ENCODE data around the gene ASIC1. TPM values are rescaled to one million over a fixed set of nuclear protein-coding genes. Genes with fewer than 3 reads are reported as not detected.

Gene ASIC1
- total and polyA plus RNA-seq, 4 experiments from 2014 or later, result 0.08 to 0.26 TPM; not detected in 2

- Histone ChIP-seq H3K36me3 (ENCODE audit: insufficient read depth, low read length) (peaks cover 11% of the 10 kb centered on the region), H3K27me3 (ENCODE audit: insufficient read depth, low read length) (no peaks in the 10 kb centered on the region), H3K4me3 (ENCODE audit: low read length in 2 of 2) (peak within 1 kb of the TSS; percentile 98 to 99), H3K9me3 (ENCODE audit: control insufficient read depth in 1 of 2, low read length in 2 of 2) (no peaks in the 10 kb centered on the region), H3K27ac (ENCODE audit: low read depth, low read length) (peak within 1 kb of the TSS; percentile 93), H3K4me1 (ENCODE audit: insufficient read depth, low read length) (peaks cover 43% of the 10 kb centered on the region)
- peak within 1 kb of the TSS; percentile 93 to 100 (median 98) for H3K27ac Mint-ChIP-seq
- H3K4me3 Mint-ChIP-seq, result peak within 1 kb of the TSS; percentile 93 to 100 (median 96)
- H3K4me1 Mint-ChIP-seq, result peaks cover 18 to 50% (median 35%) of the 10 kb centered on the region in 4 donors
- intact Hi-C loops (cut with micrococcal nuclease), result loop anchor here (1.0 to 10.0 kb wide), 8 partner anchors 21 to 1123 kb away; partner anchors contain the start of genes CERS5, DAZAP2, LIMA1 and RACGAP1
- POLR2A ChIA-PET (ENCODE audit: partially characterized antibody), result interaction anchor here (0.6 to 6.2 kb wide), 38 partner anchors 8 to 1107 kb away, joined by 3 to 112 read pairs (median 4); partner anchors contain the start of genes ATF1, CERS5, GPD1 and LIMA1
- H3K9me3 Mint-ChIP-seq, result no peaks in the 10 kb centered on the region
- peak; percentile 98 to 100 (median 100) for DNase-seq
- H3K36me3 Mint-ChIP-seq, result peaks cover 11 to 30% of the 10 kb centered on the region in 2 donors
- CTCF ChIA-PET (ENCODE audit: partially characterized antibody), result interaction anchor here (0.6 to 16.0 kb wide), 37 partner anchors 10 to 1217 kb away, joined by 3 to 316 read pairs (median 5); partner anchors contain the start of genes CERS5, GPD1, LETMD1 and LIMA1
- H3K27me3 Mint-ChIP-seq, result peaks cover 0 to 1% of the 10 kb centered on the region in 2 donors
These were observed 54.5 kb downstream of the ASIC1 start, which contains the start of gene COX14 for GRCh38 chr12:50111693-50112455. Gene COX14 (plus strand): TSS chr12:50112236. CDS start chr12:50120044, 7,808 bp downstream.

- H3K9me3 Mint-ChIP-seq, result no peaks in the 10 kb centered on the region
- Histone ChIP-seq H3K4me3 (ENCODE audit: low read length in 2 of 2) (peak overlapping the region; percentile 98 to 99), H3K36me3 (ENCODE audit: insufficient read depth, low read length) (peaks cover 15% of the 10 kb centered on the region), H3K4me1 (ENCODE audit: insufficient read depth, low read length) (peaks cover 49% of the 10 kb centered on the region), H3K27ac (ENCODE audit: low read depth, low read length) (peak overlapping the region; percentile 93), H3K27me3 (ENCODE audit: insufficient read depth, low read length) (no peaks in the 10 kb centered on the region), H3K9me3 (ENCODE audit: control insufficient read depth in 1 of 2, low read length in 2 of 2) (no peaks in the 10 kb centered on the region)
- H3K27me3 Mint-ChIP-seq, result no peaks in the 10 kb centered on the region
- peaks cover 15 to 34% of the 10 kb centered on the region in 2 donors for H3K36me3 Mint-ChIP-seq
- H3K4me1 Mint-ChIP-seq, result peaks cover 19 to 56% (median 39%) of the 10 kb centered on the region in 4 donors
- intact Hi-C loops (cut with micrococcal nuclease), result loop anchor here (2.0 to 10.0 kb wide), 3 partner anchors 20 to 1122 kb away; partner anchors contain the start of gene DAZAP2
- H3K27ac Mint-ChIP-seq, result peak overlapping the region; percentile 93 to 100 (median 98)
- peak in 1 of 5 donors; percentile 47 for DNase-seq
- ChIA-PET CTCF (ENCODE audit: partially characterized antibody) (interaction anchor here (0.7 to 16.0 kb wide), 23 partner anchors 9 to 935 kb away, joined by 3 to 316 read pairs (median 12); partner anchors contain the start of genes CERS5, GPD1, LETMD1 and RACGAP1), POLR2A (ENCODE audit: partially characterized antibody) (interaction anchor here (0.6 to 6.2 kb wide), 30 partner anchors 9 to 1106 kb away, joined by 3 to 112 read pairs (median 6); partner anchors contain the start of genes ATF1, CERS5, GPD1 and LIMA1)
- peak overlapping the region; percentile 93 to 100 (median 96) for H3K4me3 Mint-ChIP-seq
These were observed 55.2 kb downstream of the ASIC1 start for GRCh38 chr12:50112456-50113218.

- peak overlapping the region in 5 of 8 donors; percentile 43 to 74 (median 51) for H3K4me3 Mint-ChIP-seq
- Histone ChIP-seq H3K9me3 (ENCODE audit: control insufficient read depth in 1 of 2, low read length in 2 of 2) (no peaks in the 10 kb centered on the region), H3K27me3 (ENCODE audit: insufficient read depth, low read length) (no peaks in the 10 kb centered on the region), H3K4me1 (ENCODE audit: insufficient read depth, low read length) (peaks cover 45% of the 10 kb centered on the region), H3K36me3 (ENCODE audit: insufficient read depth, low read length) (peaks cover 45% of the 10 kb centered on the region), H3K4me3 (ENCODE audit: low read length in 2 of 2) (no peak overlapping the region), H3K27ac (ENCODE audit: low read depth, low read length) (no peak overlapping the region)
- peaks cover 28 to 77% (median 48%) of the 10 kb centered on the region in 4 donors for H3K4me1 Mint-ChIP-seq
- POLR2A ChIA-PET (ENCODE audit: partially characterized antibody), result interaction anchor here (0.8 to 1.4 kb wide), 2 partner anchors 9 to 32 kb away, joined by 3 to 5 read pairs; partner anchors contain the start of gene SMARCD1
- peaks cover 23 to 60% of the 10 kb centered on the region in 2 donors for H3K36me3 Mint-ChIP-seq
- intact Hi-C loops (cut with micrococcal nuclease), result loop anchor here (10.0 kb wide), 1 partner anchor 1118 kb away; the partner anchor contains the start of gene DAZAP2
- CTCF ChIA-PET (ENCODE audit: partially characterized antibody), result interaction anchor here (0.8 to 16.0 kb wide), 5 partner anchors 15 to 59 kb away, joined by 3 to 316 read pairs (median 3); partner anchors contain the start of gene SMARCD1
- peak overlapping the region in 4 of 7 donors; percentile 48 to 77 (median 64) for H3K27ac Mint-ChIP-seq
- no peak for DNase-seq
- no peaks in the 10 kb centered on the region for H3K27me3 Mint-ChIP-seq
- H3K9me3 Mint-ChIP-seq, result no peaks in the 10 kb centered on the region
These were observed 59.7 kb downstream of the ASIC1 start for GRCh38 chr12:50117057-50117622.

GRCh38 chr12:50119387-50119786 is 62.0 kb downstream of the ASIC1 start:
- POLR2A ChIA-PET (ENCODE audit: partially characterized antibody), result interaction anchor here (1.0 kb wide), 1 partner anchor 10 kb away, joined by 3 read pairs; no protein-coding TSS in a partner anchor
- Histone ChIP-seq H3K4me1 (ENCODE audit: insufficient read depth, low read length) (peaks cover 33% of the 10 kb centered on the region), H3K4me3 (ENCODE audit: low read length in 2 of 2) (no peak overlapping the region), H3K27me3 (ENCODE audit: insufficient read depth, low read length) (no peaks in the 10 kb centered on the region), H3K27ac (ENCODE audit: low read depth, low read length) (no peak overlapping the region), H3K36me3 (ENCODE audit: insufficient read depth, low read length) (peaks cover 62% of the 10 kb centered on the region), H3K9me3 (ENCODE audit: control insufficient read depth in 1 of 2, low read length in 2 of 2) (no peaks in the 10 kb centered on the region)
- H3K36me3 Mint-ChIP-seq, result peaks cover 34 to 69% of the 10 kb centered on the region in 2 donors
- H3K9me3 Mint-ChIP-seq, result no peaks in the 10 kb centered on the region
- DNase-seq, result no peak
- CTCF ChIA-PET (ENCODE audit: partially characterized antibody), result interaction anchor here (1.4 kb wide), 1 partner anchor 31 kb away, joined by 3 read pairs; no protein-coding TSS in a partner anchor
- intact Hi-C loops (cut with micrococcal nuclease), result loop anchor here (10.0 kb wide), 1 partner anchor 1115 kb away; the partner anchor contains the start of gene DAZAP2
- no peak overlapping the region for H3K4me3 Mint-ChIP-seq
- H3K4me1 Mint-ChIP-seq, result peaks cover 30 to 60% (median 42%) of the 10 kb centered on the region in 4 donors
- no peak overlapping the region for H3K27ac Mint-ChIP-seq
- H3K27me3 Mint-ChIP-seq, result no peaks in the 10 kb centered on the region

GRCh38 chr12:50120521-50120920 is 63.1 kb downstream of the ASIC1 start:
- Mint-ChIP-seq H3K4me3 (no peak overlapping the region), H3K27me3 (no peaks in the 10 kb centered on the region), H3K27ac (peak overlapping the region in 1 of 7 donors; percentile 88), H3K36me3 (peaks cover 37 to 73% of the 10 kb centered on the region in 2 donors), H3K4me1 (peaks cover 32 to 57% (median 44%) of the 10 kb centered on the region in 4 donors), H3K9me3 (no peaks in the 10 kb centered on the region)
- Histone ChIP-seq H3K27ac (ENCODE audit: low read depth, low read length) (no peak overlapping the region), H3K27me3 (ENCODE audit: insufficient read depth, low read length) (no peaks in the 10 kb centered on the region), H3K9me3 (ENCODE audit: control insufficient read depth in 1 of 2, low read length in 2 of 2) (no peaks in the 10 kb centered on the region), H3K4me1 (ENCODE audit: insufficient read depth, low read length) (peaks cover 28% of the 10 kb centered on the region), H3K4me3 (ENCODE audit: low read length in 2 of 2) (no peak overlapping the region), H3K36me3 (ENCODE audit: insufficient read depth, low read length) (peaks cover 62% of the 10 kb centered on the region)
- ChIA-PET POLR2A (ENCODE audit: partially characterized antibody) (interaction anchor here (5.0 kb wide), 1 partner anchor 9 kb away, joined by 35 read pairs; the partner anchor contains the start of gene COX14), CTCF (ENCODE audit: partially characterized antibody) (interaction anchor here (1.0 to 3.6 kb wide), 2 partner anchors 9 to 55 kb away, joined by 3 to 24 read pairs; partner anchors contain the start of gene COX14)
- intact Hi-C loops (cut with micrococcal nuclease), result no loop called here
- DNase-seq, result no peak

- CTCF ChIA-PET (ENCODE audit: partially characterized antibody), result interaction anchor here (1.0 to 3.6 kb wide), 2 partner anchors 9 to 55 kb away, joined by 3 to 24 read pairs; partner anchors contain the start of gene COX14
- Mint-ChIP-seq H3K27me3 (no peaks in the 10 kb centered on the region), H3K27ac (peak overlapping the region in 2 of 7 donors; percentile 27 to 88), H3K36me3 (peaks cover 37 to 73% of the 10 kb centered on the region in 2 donors), H3K9me3 (no peaks in the 10 kb centered on the region), H3K4me3 (no peak overlapping the region), H3K4me1 (peaks cover 31 to 57% (median 44%) of the 10 kb centered on the region in 4 donors)
- Histone ChIP-seq H3K9me3 (ENCODE audit: control insufficient read depth in 1 of 2, low read length in 2 of 2) (no peaks in the 10 kb centered on the region), H3K4me3 (ENCODE audit: low read length in 2 of 2) (no peak overlapping the region), H3K4me1 (ENCODE audit: insufficient read depth, low read length) (peaks cover 23% of the 10 kb centered on the region), H3K27me3 (ENCODE audit: insufficient read depth, low read length) (no peaks in the 10 kb centered on the region), H3K36me3 (ENCODE audit: insufficient read depth, low read length) (peaks cover 58% of the 10 kb centered on the region), H3K27ac (ENCODE audit: low read depth, low read length) (no peak overlapping the region)
- POLR2A ChIA-PET (ENCODE audit: partially characterized antibody), result interaction anchor here (5.0 kb wide), 1 partner anchor 9 kb away, joined by 35 read pairs; the partner anchor contains the start of gene COX14
- intact Hi-C loops (cut with micrococcal nuclease), result no loop called here
- DNase-seq, result no peak
These were observed 63.6 kb downstream of the ASIC1 start for GRCh38 chr12:50120953-50121352.
